IMR-90 (cell line): Measurements from ENCODE around the gene PIK3R3. TPM values are rescaled to one million over a fixed set of nuclear protein-coding genes. Genes with fewer than 3 reads are reported as not detected.
A peak's percentile ranks its signal among the peaks of the same experiment; 100 is the strongest.

Source experiments
- ATAC-seq: fragments of 200-7000 bp; cut with Tn5 transposase; 2 replicates; pipeline ENCODE4 v1.9.1; 2020; ENCODE audit warnings: low read depth, mild to moderate bottlenecking, moderate library complexity
- Bru-seq: library from RNA; stranded (reverse); fragments of 400-500 nt; gene quantifications from one replicate; lab custom pipeline; 2021; lab: Mats Ljungman, UMichigan
- BruChase-seq, 2 experiments: library from RNA; stranded (reverse); fragments of 400-500 nt; gene quantifications; one replicate each; lab custom pipeline; 2021; lab: Mats Ljungman, UMichigan
- BruUV-seq: library from RNA; stranded (reverse); fragments of 400-500 nt; replicated peaks from 2 replicates; lab custom pipeline; 2021; lab: Mats Ljungman, UMichigan
- CTCF ChIA-PET: fragments of 300-600 bp; formaldehyde crosslinking; extraction: SDS; loops from one replicate; lab custom pipeline; 2021; ENCODE audit warnings: antibody characterized with exemption; lab: Yijun Ruan, JAX
- POLR2A ChIA-PET: fragments of 300-600 bp; sonication (Branson Sonifier 250); formaldehyde crosslinking; loops from one replicate; lab custom pipeline; 2022; ENCODE audit warnings: antibody characterized with exemption; ENCODE audit not compliant: unreplicated experiment; lab: Charles Lee
- DNase-seq: peaks from one replicate; pipeline ENCODE4 v3.0.0; 2013
- H2AFZ ChIP-seq: replicated peaks from 2 replicates; pipeline ENCODE3; 2013; ENCODE audit warnings: low read length, mild to moderate bottlenecking; ENCODE audit not compliant: poor library complexity
- H2AK5ac ChIP-seq: 2 replicates; pipeline ENCODE4 v1.6.1; 2013; ENCODE audit warnings: low read depth, low read length, inconsistent platforms
- H2AK9ac ChIP-seq: replicated peaks from 2 replicates; pipeline ENCODE3; 2013; ENCODE audit warnings: mild to moderate bottlenecking, low read depth, low read length, moderate library complexity; ENCODE audit not compliant: poor library complexity
- H2BK120ac ChIP-seq: 2 replicates; pipeline ENCODE4 v1.6.1; 2013; ENCODE audit warnings: low read depth, low read length, inconsistent platforms
- H2BK15ac ChIP-seq: 3 replicates; pipeline ENCODE4 v1.6.1; 2013; ENCODE audit warnings: low read depth, low read length, inconsistent platforms
- H2BK20ac ChIP-seq: 2 replicates; pipeline ENCODE4 v1.6.1; 2013; ENCODE audit warnings: low read depth, mild to moderate bottlenecking, inconsistent platforms, low read length, moderate library complexity
- H2BK5ac ChIP-seq: 2 replicates; pipeline ENCODE4 v1.6.1; 2013; ENCODE audit warnings: mild to moderate bottlenecking, low read depth, low read length, inconsistent platforms; ENCODE audit not compliant: poor library complexity, severe bottlenecking
- H3K14ac ChIP-seq: replicated peaks from 2 replicates; pipeline ENCODE4 v1.6.1; 2013; ENCODE audit warnings: low read depth, low read length, inconsistent platforms
- H3K18ac ChIP-seq: 2 replicates; pipeline ENCODE4 v1.6.1; 2013; ENCODE audit warnings: low read depth, low read length, control low read depth
- H3K23ac ChIP-seq: 2 replicates; pipeline ENCODE4 v1.6.1; 2013; ENCODE audit warnings: low read depth, low read length, inconsistent platforms
- H3K27ac ChIP-seq: 2 replicates; pipeline ENCODE4 v1.5.1; 2013; ENCODE audit warnings: mild to moderate bottlenecking, control low read depth, low read length; ENCODE audit not compliant: insufficient read depth
- H3K27me3 ChIP-seq: 2 replicates; pipeline ENCODE4 v1.6.1; 2013; ENCODE audit warnings: low read length; ENCODE audit not compliant: control insufficient read depth, insufficient read depth
- H3K36me3 ChIP-seq: 2 replicates; pipeline ENCODE4 v1.6.1; 2013; ENCODE audit warnings: low read length, mixed read lengths; ENCODE audit not compliant: control insufficient read depth, insufficient read depth
- H3K4ac ChIP-seq: 2 replicates; pipeline ENCODE4 v1.6.1; 2013; ENCODE audit warnings: low read depth, low read length, inconsistent platforms
- H3K4me1 ChIP-seq: 2 replicates; pipeline ENCODE4 v1.6.1; 2013; ENCODE audit warnings: low read length, mixed read lengths; ENCODE audit not compliant: control insufficient read depth, insufficient read depth
- H3K4me2 ChIP-seq: 2 replicates; pipeline ENCODE4 v1.6.1; 2013; ENCODE audit warnings: low read depth, mild to moderate bottlenecking, control low read depth, low read length, moderate library complexity
- H3K4me3 ChIP-seq: 2 replicates; pipeline ENCODE4 v1.5.1; 2013; ENCODE audit warnings: low read depth, mild to moderate bottlenecking, control low read depth, low read length, moderate library complexity; ENCODE audit not compliant: insufficient read depth
- H3K56ac ChIP-seq: 2 replicates; pipeline ENCODE4 v1.6.1; 2013; ENCODE audit warnings: low read length, inconsistent platforms; ENCODE audit not compliant: insufficient read depth; ENCODE audit errors: extremely low read depth
- H3K79me1 ChIP-seq, 2 experiments: 2 replicates each; pipeline ENCODE4 v1.6.1; 2013; ENCODE audit warnings: low read length in 2 of 2, inconsistent platforms in 1 of 2, low read depth in 1 of 2
- H3K9ac ChIP-seq: 2 replicates; pipeline ENCODE4 v1.6.1; 2013; ENCODE audit warnings: low read depth, low read length, control low read depth
- H3K9me1 ChIP-seq: 2 replicates; pipeline ENCODE4 v1.6.1; 2013; ENCODE audit warnings: low read length, inconsistent platforms; ENCODE audit not compliant: insufficient read depth
- H3K9me3 ChIP-seq: 2 replicates; pipeline ENCODE4 v1.6.1; 2013; ENCODE audit warnings: low read length; ENCODE audit not compliant: control insufficient read depth, insufficient read depth
- H4K20me1 ChIP-seq: 2 replicates; pipeline ENCODE4 v1.6.1; 2013; ENCODE audit warnings: low read length, inconsistent platforms; ENCODE audit not compliant: insufficient read depth
- H4K5ac ChIP-seq: 2 replicates; pipeline ENCODE4 v1.6.1; 2013; ENCODE audit warnings: mild to moderate bottlenecking, low read depth, low read length, control low read depth
- H4K8ac ChIP-seq, 2 experiments: 2 replicates each; pipeline ENCODE4 v1.6.1; 2013; ENCODE audit warnings: low read depth in 2 of 2, low read length in 2 of 2, control low read depth in 1 of 2, inconsistent platforms in 1 of 2
- H4K91ac ChIP-seq: 2 replicates; pipeline ENCODE4 v1.6.1; 2013; ENCODE audit warnings: low read depth, low read length, inconsistent platforms; ENCODE audit not compliant: insufficient read depth
- BHLHE40 ChIP-seq: fragments of 150-350 bp; IDR thresholded peaks from 2 replicates; pipeline ENCODE4 v1.6.1; 2016; ENCODE audit warnings: mild to moderate bottlenecking, low read depth, low read length
- CHD1 ChIP-seq: IDR thresholded peaks from 2 replicates; pipeline ENCODE4 v1.6.1; 2012; ENCODE audit warnings: low read depth, low read length, improper control_type of control experiment
- FOS ChIP-seq: fragments of 150-350 bp; IDR thresholded peaks from 2 replicates; pipeline ENCODE4 v1.6.1; 2016; ENCODE audit warnings: low read depth, low read length
- MAFK ChIP-seq: IDR thresholded peaks from 2 replicates; pipeline ENCODE4 v1.6.1; 2012; ENCODE audit warnings: low read depth, low read length, improper control_type of control experiment
- MAZ ChIP-seq: IDR thresholded peaks from 2 replicates; pipeline ENCODE4 v1.6.1; 2012; ENCODE audit warnings: low read depth, mild to moderate bottlenecking, low read length, improper control_type of control experiment, moderate library complexity, borderline replicate concordance
- POLR2A ChIP-seq: IDR thresholded peaks from 2 replicates; pipeline ENCODE4 v1.6.1; 2012; ENCODE audit warnings: mild to moderate bottlenecking, low read depth, low read length
- RFX5 ChIP-seq: IDR thresholded peaks from 2 replicates; pipeline ENCODE4 v1.8.0; 2012; ENCODE audit warnings: low read depth, mild to moderate bottlenecking, low read length, moderate library complexity
- WGBS, 2 experiments: methylation state at CpG; one replicate each; pipeline versions ENCODE4 v1.1.5 to v1.1.7; 2013; ENCODE audit warnings: missing lambda C conversion rate in 2 of 2; ENCODE audit not compliant: insufficient read length in 1 of 2; ENCODE audit errors: extremely low coverage in 2 of 2; 5-methylcytosine and 5-hydroxymethylcytosine counted together
- dilution Hi-C: fragments of 300-500 bp; cut with HindIII; formaldehyde crosslinking; loops from one replicate; pipeline ENCODE4 v1.14.3; 2018; ENCODE audit warnings: low sequenced_read_pairs; ENCODE audit not compliant: unreplicated experiment
- in situ Hi-C: fragments of 300-500 bp; cut with MboI; formaldehyde crosslinking; loops from 3 replicates; pipeline ENCODE4 v1.14.3; 2019; ENCODE audit warnings: low sequenced_read_pairs, inconsistent platforms, mixed read lengths
- intact Hi-C: fragments of 100-400 bp; cut with micrococcal nuclease; formaldehyde crosslinking; loops from 2 replicates; pipeline ENCODE4 v1.10.0; 2022
- long read RNA-seq: library from polyadenylated mRNA; unstranded; transcript quantifications from one replicate; pipeline ENCODE4 v2.0.0, GENCODE V29; 2021; ENCODE audit not compliant: unreplicated experiment
- polyA plus RNA-seq, 3 experiments: library from polyadenylated mRNA; depleted of rRNA; stranded (reverse); fragments of >200 nt; gene quantifications; 2 replicates each; pipeline ENCODE4 v1.2.3, GENCODE V29; 2012; ENCODE audit warnings: low replicate concordance in 1 of 3
- total RNA-seq: library from RNA; depleted of rRNA; stranded (reverse); fragments of >200 nt; gene quantifications from 2 replicates; pipeline ENCODE4 v1.2.3, GENCODE V29; 2012; rRNA removed
- TF ChIP-seq, protein P1 (sequence below): conservative IDR thresholded peaks from 2 replicates; pipeline ENCODE4 v1.5.1; 2012; ENCODE audit warnings: mild to moderate bottlenecking, low read depth, low read length, improper control_type of control experiment
- TF ChIP-seq, protein P2 (sequence below): fragments of 150-350 bp; IDR thresholded peaks from 2 replicates; pipeline ENCODE4 v1.6.1; 2017; ENCODE audit warnings: mild to moderate bottlenecking, antibody characterized with exemption, low read length, low read depth

The PIK3R3 gene
- total RNA-seq, result 9.9 and 14.7 TPM in 2 replicates
- 4.3 and 5.3 TPM in 2 replicates for polyA plus RNA-seq (2012; rRNA removed)
- 1.7 and 2.0 TPM in 2 replicates for polyA plus RNA-seq (2012; cell fraction: cytosol; rRNA removed)
- polyA plus RNA-seq (2012; cell fraction: nucleus; rRNA removed; ENCODE audit: low replicate concordance), result 1.6 and 6.0 TPM in 2 replicates
- Bru-seq, nascent RNA, result percentile 77 among the genes with signal in this experiment
- percentile 82 among the genes with signal in this experiment for BruChase-seq, experiment 1, labeled RNA remaining after a 6-hour chase
- percentile 97 among the genes with signal in this experiment for BruChase-seq, experiment 2, labeled RNA remaining after a 2-hour chase
- long read RNA-seq, full-length matches to known transcripts, result 11 of 32 reads
- long read RNA-seq, partial matches to known transcripts, result 7 of 32 reads
- long read RNA-seq, other reads (novel, unspliced or antisense), result 14 of 32 reads

DNA sequence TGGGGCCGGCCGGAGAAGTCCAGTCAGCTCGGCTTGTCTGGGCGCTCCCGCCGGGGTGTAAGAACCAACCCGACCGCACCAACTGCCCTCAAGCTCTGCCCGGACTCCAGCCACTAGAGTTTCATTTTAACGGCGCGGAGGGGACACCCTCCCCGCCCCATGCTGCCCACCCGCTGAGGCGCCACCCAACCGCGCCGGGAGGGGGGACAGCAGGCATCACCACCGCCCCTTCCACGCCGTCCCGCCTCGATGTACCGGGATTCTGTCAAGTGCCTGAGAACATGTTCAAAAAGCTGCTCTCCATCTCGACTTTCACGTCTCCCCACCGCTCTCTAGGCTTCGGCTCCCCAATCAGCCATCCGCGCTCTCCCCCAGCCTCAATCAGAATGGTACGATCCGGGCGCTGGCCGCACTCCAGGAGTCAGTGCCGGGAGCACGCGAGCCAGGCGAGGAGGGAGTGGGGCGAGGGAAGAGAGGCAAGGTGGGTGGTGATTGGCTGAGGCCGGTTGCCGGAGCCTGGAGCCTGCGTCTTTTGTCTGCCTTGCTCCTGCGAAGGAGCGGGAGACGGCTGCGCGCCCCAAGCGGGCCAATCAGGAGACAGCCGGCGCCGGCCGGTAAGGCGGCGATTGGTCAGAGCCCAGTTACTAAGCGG, at the start of gene PIK3R3:
PIK3R3 (minus strand) TSS at position 101 of the 652 bp plus-strand sequence. CDS start 677 bp downstream, outside the sequence.
- TF ChIP-seq BHLHE40 (peak; percentile 98), MAZ (peak; percentile 92), FOS (no peak; the same call in 1 of the 2 replicates), RFX5 (peak; percentile 87), POLR2A (peak; percentile 99), CHD1 (peak; percentile 99), MAFK (peak; percentile 9; the same call in 1 of the 2 replicates)
- TF ChIP-seq, protein P1, sequence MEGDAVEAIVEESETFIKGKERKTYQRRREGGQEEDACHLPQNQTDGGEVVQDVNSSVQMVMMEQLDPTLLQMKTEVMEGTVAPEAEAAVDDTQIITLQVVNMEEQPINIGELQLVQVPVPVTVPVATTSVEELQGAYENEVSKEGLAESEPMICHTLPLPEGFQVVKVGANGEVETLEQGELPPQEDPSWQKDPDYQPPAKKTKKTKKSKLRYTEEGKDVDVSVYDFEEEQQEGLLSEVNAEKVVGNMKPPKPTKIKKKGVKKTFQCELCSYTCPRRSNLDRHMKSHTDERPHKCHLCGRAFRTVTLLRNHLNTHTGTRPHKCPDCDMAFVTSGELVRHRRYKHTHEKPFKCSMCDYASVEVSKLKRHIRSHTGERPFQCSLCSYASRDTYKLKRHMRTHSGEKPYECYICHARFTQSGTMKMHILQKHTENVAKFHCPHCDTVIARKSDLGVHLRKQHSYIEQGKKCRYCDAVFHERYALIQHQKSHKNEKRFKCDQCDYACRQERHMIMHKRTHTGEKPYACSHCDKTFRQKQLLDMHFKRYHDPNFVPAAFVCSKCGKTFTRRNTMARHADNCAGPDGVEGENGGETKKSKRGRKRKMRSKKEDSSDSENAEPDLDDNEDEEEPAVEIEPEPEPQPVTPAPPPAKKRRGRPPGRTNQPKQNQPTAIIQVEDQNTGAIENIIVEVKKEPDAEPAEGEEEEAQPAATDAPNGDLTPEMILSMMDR, result no peak
- TF ChIP-seq, protein P2, sequence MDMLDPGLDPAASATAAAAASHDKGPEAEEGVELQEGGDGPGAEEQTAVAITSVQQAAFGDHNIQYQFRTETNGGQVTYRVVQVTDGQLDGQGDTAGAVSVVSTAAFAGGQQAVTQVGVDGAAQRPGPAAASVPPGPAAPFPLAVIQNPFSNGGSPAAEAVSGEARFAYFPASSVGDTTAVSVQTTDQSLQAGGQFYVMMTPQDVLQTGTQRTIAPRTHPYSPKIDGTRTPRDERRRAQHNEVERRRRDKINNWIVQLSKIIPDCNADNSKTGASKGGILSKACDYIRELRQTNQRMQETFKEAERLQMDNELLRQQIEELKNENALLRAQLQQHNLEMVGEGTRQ, result peak; percentile 15; the same call in 1 of the 2 replicates
- peak within 1 kb of the TSS; percentile 96 for H4K5ac ChIP-seq
- peak within 1 kb of the TSS; percentile 97 for H3K27ac ChIP-seq
- H3K23ac ChIP-seq, result peak within 1 kb of the TSS; percentile 100
- CTCF ChIA-PET, result interaction anchor here (0.5 kb wide), 1 partner anchor 44 kb away, joined by 5 read pairs; no protein-coding TSS in a partner anchor
- H2BK15ac ChIP-seq, result peak within 1 kb of the TSS; percentile 100; the same call in 2 of the 3 replicates
- BruUV-seq, result no TSS peak
- peak within 1 kb of the TSS; percentile 100 for H2BK20ac ChIP-seq
- peak within 1 kb of the TSS; percentile 90 for H2AK5ac ChIP-seq
- peak; percentile 99 for DNase-seq
- intact Hi-C loops (loop anchor here (1.0 kb wide), 1 partner anchor 95 kb away; no protein-coding TSS in a partner anchor), dilution Hi-C loops (no loop called here), in situ Hi-C loops (no loop called here)
- H2AFZ ChIP-seq, result peak within 1 kb of the TSS; percentile 97
- peak within 1 kb of the TSS; percentile 96 for H3K9ac ChIP-seq
- POLR2A ChIA-PET, result interaction anchor here (0.7 to 0.9 kb wide), 2 partner anchors 9 to 65 kb away, joined by 3 read pairs; partner anchors contain the start of gene POMGNT1
- peaks cover 3 to 18% of the 10 kb centered on the region in 2 experiments; a peak in 2 of 4 replicates for H3K79me1 ChIP-seq
- peak within 1 kb of the TSS; percentile 86 for H3K4me2 ChIP-seq
- peaks cover 5% of the 10 kb centered on the region for H3K4me1 ChIP-seq
- peak within 1 kb of the TSS; percentile 56 for H3K4me3 ChIP-seq
- H3K14ac ChIP-seq, result peak within 1 kb of the TSS; percentile 100
- 0 out of 2 replicates have a peak, but pooled peaks cover 4% of the 10 kb centered on the region for H3K9me1 ChIP-seq
- no peaks in the 10 kb centered on the region for H3K36me3 ChIP-seq
- H2BK120ac ChIP-seq, result peak within 1 kb of the TSS; percentile 100
- peak within 1 kb of the TSS; percentile 100 for H3K4ac ChIP-seq
- peak within 1 kb of the TSS; percentile 100 for H4K91ac ChIP-seq
- H3K18ac ChIP-seq, result peak within 1 kb of the TSS; percentile 98
- peak; percentile 93 for ATAC-seq
- H4K20me1 ChIP-seq, result peaks cover 3% of the 10 kb centered on the region; the same call in 1 of the 2 replicates
- H2BK5ac ChIP-seq, result peak within 1 kb of the TSS; percentile 98
- peak within 1 kb of the TSS; percentile 93 for H2AK9ac ChIP-seq
- WGBS, 2 experiments, result 2% methylated on average over 19 of the region's 55 CpGs; no CpG with 5 or more reads in 1 of the 2 experiments
- no peaks in the 10 kb centered on the region for H3K9me3 ChIP-seq
- peak within 1 kb of the TSS; percentile 98 to 99 for H4K8ac ChIP-seq
- H3K56ac ChIP-seq, result peak within 1 kb of the TSS; percentile 100
- no peaks in the 10 kb centered on the region for H3K27me3 ChIP-seq
